K562 (cell line): ENCODE measurements around the gene GRPEL2. TPM values are rescaled to one million over a fixed set of nuclear protein-coding genes. Genes with fewer than 3 reads are reported as not detected.

Experiments
- ADNP ChIP-seq: fragments of 200-800 bp; sonication (Bioruptor generic); IDR thresholded peaks from 2 replicates; pipeline ENCODE4 v1.6.1; 2016; ENCODE audit warnings: missing genetic modification characterization, missing compliant biosample characterization
- CBFA2T3 ChIP-seq: fragments of 450-650 bp; IDR thresholded peaks from 2 replicates; pipeline ENCODE4 v1.6.1; 2017
- CHCHD3 ChIP-seq: fragments of 250-450 bp; sonication (Bioruptor Pico); IDR thresholded peaks from 2 replicates; pipeline ENCODE4 v2.1.2; 2022; ENCODE audit warnings: mild to moderate bottlenecking
- HDAC2 ChIP-seq: fragments of 450-650 bp; IDR thresholded peaks from 2 replicates; pipeline ENCODE4 v1.6.1; 2016; ENCODE audit warnings: mild to moderate bottlenecking
- HIVEP1 ChIP-seq: fragments of 250-450 bp; sonication (Bioruptor Pico); IDR thresholded peaks from 2 replicates; pipeline ENCODE4 v1.4.0; 2020; ENCODE audit warnings: mild to moderate bottlenecking
- IFI16 ChIP-seq: fragments of 250-450 bp; sonication (Bioruptor Pico); IDR thresholded peaks from 2 replicates; pipeline ENCODE4 v2.1.2; 2022; ENCODE audit warnings: mild to moderate bottlenecking, inconsistent platforms
- IRF2 ChIP-seq: sonication (generic); formaldehyde crosslinking; IDR thresholded peaks from 2 replicates; pipeline ENCODE4 v1.8.1; 2022; ENCODE audit warnings: mild to moderate bottlenecking, missing genetic modification reagents
- KDM1A ChIP-seq, 2 experiments: fragments of 450-650 bp; IDR thresholded peaks; 2 replicates each; pipeline ENCODE4 v1.6.1; 2016; ENCODE audit warnings: mild to moderate bottlenecking in 2 of 2
- NCOA1 ChIP-seq: fragments of 450-650 bp; IDR thresholded peaks from 2 replicates; pipeline ENCODE4 v1.6.1; 2016; ENCODE audit warnings: low read depth
- NFATC3 ChIP-seq: fragments of 450-650 bp; IDR thresholded peaks from 2 replicates; pipeline ENCODE4 v1.6.1; 2017; ENCODE audit warnings: mild to moderate bottlenecking
- PHB2 ChIP-seq: fragments of 450-650 bp; IDR thresholded peaks from 2 replicates; pipeline ENCODE4 v1.6.1; 2017; ENCODE audit warnings: low read depth
- RBM25 ChIP-seq: fragments of 200-400 bp; formaldehyde crosslinking; IDR thresholded peaks from 2 replicates; pipeline ENCODE4 v1.6.1; 2018; ENCODE audit warnings: low read length, low read depth, moderate library complexity; ENCODE audit not compliant: severe bottlenecking
- ZFP30 ChIP-seq: fragments of 250-450 bp; sonication (Bioruptor Pico); IDR thresholded peaks from 2 replicates; pipeline ENCODE4 v1.8.0; 2022; ENCODE audit warnings: moderate library complexity, mild to moderate bottlenecking, inconsistent platforms, borderline replicate concordance
- ZNF24 ChIP-seq: fragments of 450-650 bp; IDR thresholded peaks from 2 replicates; pipeline ENCODE4 v1.6.1; 2016
- ZNF79 ChIP-seq: fragments of 250-450 bp; sonication (Bioruptor Pico); IDR thresholded peaks from 2 replicates; pipeline ENCODE4 v1.4.0; 2020; ENCODE audit warnings: low read depth, mild to moderate bottlenecking, moderate library complexity
- polyA plus RNA-seq, 8 experiments: library from polyadenylated mRNA; depleted of rRNA in 4 of 8; stranded (reverse) in 5 of 8; unstranded in 3 of 8; fragments of >200 nt; fragmentation: Nextera tagmentation in 2 of 8; fragmentation: Illumina TruSeq in 1 of 8; extraction: Ambion mirVana in 2 of 8; extraction: Trizol in 1 of 8; gene quantifications; 2 replicates each; pipeline versions ENCODE4 v1.2.1 to v1.2.3, GENCODE V29; 2011 to 2014; ENCODE audit warnings: inconsistent platforms in 1 of 8, missing spikeins in 1 of 8
- total RNA-seq, 7 experiments: library from RNA; depleted of rRNA in 6 of 7; stranded (reverse); fragments of >200 nt in 6 of 7; fragmentation: Illumina TruSeq in 2 of 7; extraction: Trizol in 2 of 7; gene quantifications; 2 replicates each; pipeline versions ENCODE4 v1.2.1 to v1.2.3, GENCODE V29; 2011 to 2021; ENCODE audit warnings: low replicate concordance in 1 of 7
- TF ChIP-seq, protein P1 (sequence below): sonication (generic); formaldehyde crosslinking; IDR thresholded peaks from 2 replicates; pipeline ENCODE4 v1.8.0; 2022; ENCODE audit warnings: mild to moderate bottlenecking, missing genetic modification reagents
- TF ChIP-seq, protein P2 (sequence below): fragments of 200-800 bp; sonication (Bioruptor generic); IDR thresholded peaks from 2 replicates; pipeline ENCODE4 v1.6.1; 2017; ENCODE audit warnings: missing genetic modification characterization, missing compliant biosample characterization
- TF ChIP-seq, protein P3 (sequence below): fragments of 450-650 bp; IDR thresholded peaks from 2 replicates; pipeline ENCODE4 v1.6.1; 2016; ENCODE audit warnings: borderline replicate concordance
- TF ChIP-seq, protein P4 (sequence below): fragments of 250-450 bp; sonication (Bioruptor Pico); IDR thresholded peaks from 2 replicates; pipeline ENCODE4 v1.8.0; 2021; ENCODE audit warnings: moderate library complexity, mild to moderate bottlenecking, inconsistent platforms

GRPEL2 gene
- total and polyA plus RNA-seq, 9 of the 15 experiments (the other 6 are each of a cell fraction or from before 2014, with no cell fraction given), result 11.2 to 40.5 (median 25.8) TPM

DNA sequence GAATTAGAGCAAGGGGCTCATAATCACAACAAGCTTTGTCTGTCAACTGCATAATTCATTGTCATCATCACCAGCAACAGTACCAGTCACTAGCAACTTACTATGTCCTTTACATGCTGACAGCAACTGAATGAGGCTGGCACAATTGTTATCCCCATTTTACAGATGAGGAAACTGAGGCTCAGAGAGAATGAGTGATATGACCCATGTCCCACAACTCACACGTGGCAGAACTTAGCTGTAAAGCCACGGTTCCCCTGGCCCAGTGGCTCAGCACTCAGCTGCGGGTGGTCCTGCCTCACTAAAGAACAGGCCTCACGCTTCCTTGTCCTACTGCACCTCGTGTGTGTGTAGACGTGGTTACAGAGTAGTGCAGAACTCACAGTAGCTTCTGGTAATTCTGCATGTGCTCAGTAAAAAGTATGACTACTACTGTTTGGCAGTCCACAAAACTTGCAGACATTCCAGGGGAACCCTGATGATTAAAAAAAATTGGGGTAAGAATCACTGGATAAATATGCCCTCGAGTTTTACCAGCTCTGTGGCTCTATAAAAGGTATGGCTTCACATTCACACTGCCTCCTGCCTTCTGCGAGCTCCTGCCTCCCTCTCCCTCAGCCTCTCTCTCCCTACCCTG, 43.4 kb upstream of the GRPEL2 start (continued):
- TF ChIP-seq, protein P1, sequence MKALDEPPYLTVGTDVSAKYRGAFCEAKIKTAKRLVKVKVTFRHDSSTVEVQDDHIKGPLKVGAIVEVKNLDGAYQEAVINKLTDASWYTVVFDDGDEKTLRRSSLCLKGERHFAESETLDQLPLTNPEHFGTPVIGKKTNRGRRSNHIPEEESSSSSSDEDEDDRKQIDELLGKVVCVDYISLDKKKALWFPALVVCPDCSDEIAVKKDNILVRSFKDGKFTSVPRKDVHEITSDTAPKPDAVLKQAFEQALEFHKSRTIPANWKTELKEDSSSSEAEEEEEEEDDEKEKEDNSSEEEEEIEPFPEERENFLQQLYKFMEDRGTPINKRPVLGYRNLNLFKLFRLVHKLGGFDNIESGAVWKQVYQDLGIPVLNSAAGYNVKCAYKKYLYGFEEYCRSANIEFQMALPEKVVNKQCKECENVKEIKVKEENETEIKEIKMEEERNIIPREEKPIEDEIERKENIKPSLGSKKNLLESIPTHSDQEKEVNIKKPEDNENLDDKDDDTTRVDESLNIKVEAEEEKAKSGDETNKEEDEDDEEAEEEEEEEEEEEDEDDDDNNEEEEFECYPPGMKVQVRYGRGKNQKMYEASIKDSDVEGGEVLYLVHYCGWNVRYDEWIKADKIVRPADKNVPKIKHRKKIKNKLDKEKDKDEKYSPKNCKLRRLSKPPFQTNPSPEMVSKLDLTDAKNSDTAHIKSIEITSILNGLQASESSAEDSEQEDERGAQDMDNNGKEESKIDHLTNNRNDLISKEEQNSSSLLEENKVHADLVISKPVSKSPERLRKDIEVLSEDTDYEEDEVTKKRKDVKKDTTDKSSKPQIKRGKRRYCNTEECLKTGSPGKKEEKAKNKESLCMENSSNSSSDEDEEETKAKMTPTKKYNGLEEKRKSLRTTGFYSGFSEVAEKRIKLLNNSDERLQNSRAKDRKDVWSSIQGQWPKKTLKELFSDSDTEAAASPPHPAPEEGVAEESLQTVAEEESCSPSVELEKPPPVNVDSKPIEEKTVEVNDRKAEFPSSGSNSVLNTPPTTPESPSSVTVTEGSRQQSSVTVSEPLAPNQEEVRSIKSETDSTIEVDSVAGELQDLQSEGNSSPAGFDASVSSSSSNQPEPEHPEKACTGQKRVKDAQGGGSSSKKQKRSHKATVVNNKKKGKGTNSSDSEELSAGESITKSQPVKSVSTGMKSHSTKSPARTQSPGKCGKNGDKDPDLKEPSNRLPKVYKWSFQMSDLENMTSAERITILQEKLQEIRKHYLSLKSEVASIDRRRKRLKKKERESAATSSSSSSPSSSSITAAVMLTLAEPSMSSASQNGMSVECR (CRISPR knock-in tag), result no peak
- TF ChIP-seq HIVEP1 (no peak), PHB2 (no peak), IFI16 (CRISPR knock-in tag) (no peak), NFATC3 (no peak), CHCHD3 (CRISPR knock-in tag) (no peak), ADNP (tag) (peak; percentile 55; the same call in 1 of the 2 replicates), ZFP30 (no peak), ZNF79 (CRISPR knock-in tag) (no peak), KDM1A (IDR thresholded peaks at IDR 0.05) (peak; percentile 15 to 56; a peak in 1 of 4 replicates), IRF2 (CRISPR knock-in tag) (no peak), HDAC2 (peak; percentile 19; the same call in 1 of the 2 replicates), RBM25 (peak; percentile 92), CBFA2T3 (no peak), NCOA1 (no peak), ZNF24 (peak; percentile 76)
- TF ChIP-seq, protein P2, sequence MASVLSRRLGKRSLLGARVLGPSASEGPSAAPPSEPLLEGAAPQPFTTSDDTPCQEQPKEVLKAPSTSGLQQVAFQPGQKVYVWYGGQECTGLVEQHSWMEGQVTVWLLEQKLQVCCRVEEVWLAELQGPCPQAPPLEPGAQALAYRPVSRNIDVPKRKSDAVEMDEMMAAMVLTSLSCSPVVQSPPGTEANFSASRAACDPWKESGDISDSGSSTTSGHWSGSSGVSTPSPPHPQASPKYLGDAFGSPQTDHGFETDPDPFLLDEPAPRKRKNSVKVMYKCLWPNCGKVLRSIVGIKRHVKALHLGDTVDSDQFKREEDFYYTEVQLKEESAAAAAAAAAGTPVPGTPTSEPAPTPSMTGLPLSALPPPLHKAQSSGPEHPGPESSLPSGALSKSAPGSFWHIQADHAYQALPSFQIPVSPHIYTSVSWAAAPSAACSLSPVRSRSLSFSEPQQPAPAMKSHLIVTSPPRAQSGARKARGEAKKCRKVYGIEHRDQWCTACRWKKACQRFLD (CRISPR knock-in tag), result no peak
- TF ChIP-seq, protein P3, sequence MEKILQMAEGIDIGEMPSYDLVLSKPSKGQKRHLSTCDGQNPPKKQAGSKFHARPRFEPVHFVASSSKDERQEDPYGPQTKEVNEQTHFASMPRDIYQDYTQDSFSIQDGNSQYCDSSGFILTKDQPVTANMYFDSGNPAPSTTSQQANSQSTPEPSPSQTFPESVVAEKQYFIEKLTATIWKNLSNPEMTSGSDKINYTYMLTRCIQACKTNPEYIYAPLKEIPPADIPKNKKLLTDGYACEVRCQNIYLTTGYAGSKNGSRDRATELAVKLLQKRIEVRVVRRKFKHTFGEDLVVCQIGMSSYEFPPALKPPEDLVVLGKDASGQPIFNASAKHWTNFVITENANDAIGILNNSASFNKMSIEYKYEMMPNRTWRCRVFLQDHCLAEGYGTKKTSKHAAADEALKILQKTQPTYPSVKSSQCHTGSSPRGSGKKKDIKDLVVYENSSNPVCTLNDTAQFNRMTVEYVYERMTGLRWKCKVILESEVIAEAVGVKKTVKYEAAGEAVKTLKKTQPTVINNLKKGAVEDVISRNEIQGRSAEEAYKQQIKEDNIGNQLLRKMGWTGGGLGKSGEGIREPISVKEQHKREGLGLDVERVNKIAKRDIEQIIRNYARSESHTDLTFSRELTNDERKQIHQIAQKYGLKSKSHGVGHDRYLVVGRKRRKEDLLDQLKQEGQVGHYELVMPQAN, result no peak
- TF ChIP-seq, protein P4, sequence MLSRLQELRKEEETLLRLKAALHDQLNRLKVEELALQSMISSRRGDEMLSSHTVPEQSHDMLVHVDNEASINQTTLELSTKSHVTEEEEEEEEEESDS (CRISPR knock-in tag), result no peak
